Prostate gland (tissue), 1 donor: ENCODE measurements around the gene KRTAP4-11.

Experiments
- POLR2A ChIP-seq: fragments of 450-650 bp; IDR thresholded peaks from one replicate; pipeline ENCODE4 v1.6.1; 2016; ENCODE audit warnings: antibody characterized with exemption, mild to moderate bottlenecking
- POLR2AphosphoS5 ChIP-seq: sonication (generic); formaldehyde crosslinking; IDR thresholded peaks from one replicate; pipeline ENCODE4 v1.6.1; 2017; ENCODE audit warnings: antibody characterized with exemption

DNA sequence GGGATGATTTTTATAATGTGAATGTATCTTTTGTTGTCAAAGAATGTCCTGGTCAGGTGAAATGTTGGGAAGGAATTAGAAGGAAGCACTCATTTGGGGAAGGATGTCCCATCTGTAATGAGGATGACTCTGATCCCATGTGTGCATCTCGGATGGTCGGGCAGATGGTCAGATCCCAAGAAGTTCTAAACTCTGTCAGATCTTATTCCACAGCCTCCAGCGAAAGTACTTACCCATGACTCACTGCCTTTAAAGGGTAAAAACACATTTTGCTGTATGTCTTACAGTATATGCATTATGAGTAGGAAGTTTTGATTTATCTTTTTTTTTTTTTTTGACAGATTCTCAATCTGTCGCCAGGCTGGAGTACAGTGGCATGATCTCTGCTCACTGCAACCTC is 548 bp upstream of the KRTAP4-11 start:
- no peak for TF ChIP-seq POLR2A
- TF ChIP-seq POLR2AphosphoS5: no peak
